Transverse colon (tissue), 4 donors: ENCODE results near the gene TRIM44.

ENCODE experiments used
- EP300 ChIP-seq: sonication (generic); formaldehyde crosslinking; IDR thresholded peaks from one replicate; pipeline ENCODE4 v1.6.1; 2017; ENCODE audit warnings: antibody characterized with exemption, low read depth
- POLR2AphosphoS5 ChIP-seq, 3 donors: sonication (generic); formaldehyde crosslinking; IDR thresholded peaks; one replicate each; pipeline ENCODE4 v1.6.1; 2016; ENCODE audit warnings: antibody characterized with exemption in 3 of 3
- TF ChIP-seq, protein P1 (sequence below), 5 experiments: fragments of 200-600 bp in 3 of 5; fragments of 450-650 bp in 2 of 5; sonication (generic) in 3 of 5; IDR thresholded peaks; 1 replicate in 2 of 5; 2 replicates in 3 of 5; pipeline ENCODE4 v1.5.1; 2016 to 2017; ENCODE audit warnings: antibody characterized with exemption in 5 of 5, inconsistent platforms in 3 of 5, mild to moderate bottlenecking in 2 of 5, moderate library complexity in 1 of 5

DNA sequence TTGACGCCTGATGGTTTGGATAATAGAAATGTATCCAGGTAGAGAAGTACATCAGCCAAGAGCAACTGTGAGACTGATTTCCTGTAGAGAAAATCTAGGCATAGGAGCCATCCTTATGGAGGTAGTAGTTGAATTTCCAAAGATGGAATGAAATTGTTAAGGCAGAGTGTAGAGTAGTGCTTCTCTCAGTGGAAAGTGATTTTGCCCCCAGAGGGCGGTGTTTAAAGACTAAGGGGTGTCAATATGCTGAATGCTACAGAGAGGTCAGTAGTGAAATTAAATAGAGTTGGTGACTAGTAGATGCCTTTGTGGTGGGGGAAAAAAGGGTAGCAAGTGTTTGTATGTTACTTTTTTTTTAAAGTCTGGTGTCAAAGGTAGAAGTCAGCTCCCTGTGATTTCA is 54.5 kb downstream of the TRIM44 start:
- TF ChIP-seq EP300 (no peak), POLR2AphosphoS5 (IDR thresholded peaks at IDR 0.05) (no peak)
- TF ChIP-seq, protein P1, sequence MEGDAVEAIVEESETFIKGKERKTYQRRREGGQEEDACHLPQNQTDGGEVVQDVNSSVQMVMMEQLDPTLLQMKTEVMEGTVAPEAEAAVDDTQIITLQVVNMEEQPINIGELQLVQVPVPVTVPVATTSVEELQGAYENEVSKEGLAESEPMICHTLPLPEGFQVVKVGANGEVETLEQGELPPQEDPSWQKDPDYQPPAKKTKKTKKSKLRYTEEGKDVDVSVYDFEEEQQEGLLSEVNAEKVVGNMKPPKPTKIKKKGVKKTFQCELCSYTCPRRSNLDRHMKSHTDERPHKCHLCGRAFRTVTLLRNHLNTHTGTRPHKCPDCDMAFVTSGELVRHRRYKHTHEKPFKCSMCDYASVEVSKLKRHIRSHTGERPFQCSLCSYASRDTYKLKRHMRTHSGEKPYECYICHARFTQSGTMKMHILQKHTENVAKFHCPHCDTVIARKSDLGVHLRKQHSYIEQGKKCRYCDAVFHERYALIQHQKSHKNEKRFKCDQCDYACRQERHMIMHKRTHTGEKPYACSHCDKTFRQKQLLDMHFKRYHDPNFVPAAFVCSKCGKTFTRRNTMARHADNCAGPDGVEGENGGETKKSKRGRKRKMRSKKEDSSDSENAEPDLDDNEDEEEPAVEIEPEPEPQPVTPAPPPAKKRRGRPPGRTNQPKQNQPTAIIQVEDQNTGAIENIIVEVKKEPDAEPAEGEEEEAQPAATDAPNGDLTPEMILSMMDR (IDR thresholded peaks at IDR 0.05) = no peak
